PC-3 (cell line): ENCODE data around the gene MEGF9. TPM values are rescaled to one million over a fixed set of nuclear protein-coding genes. Genes with fewer than 3 reads are reported as not detected.

ENCODE experiments used
- ATAC-seq: fragments of 200-7000 bp; cut with Tn5 transposase; 2 replicates; pipeline ENCODE4 v1.9.1; 2020; ENCODE audit warnings: mild to moderate bottlenecking, moderate library complexity
- BruUV-seq: library from RNA; stranded (reverse); fragments of 400-500 nt; replicated peaks from 2 replicates; lab custom pipeline; 2021; lab: Mats Ljungman, UMichigan
- CTCF ChIA-PET: fragments of 300-600 bp; sonication (Branson Sonifier 250); formaldehyde crosslinking; loops from one replicate; lab custom pipeline; 2022; ENCODE audit warnings: antibody characterized with exemption; lab: Charles Lee
- POLR2A ChIA-PET: fragments of 300-600 bp; sonication (Branson Sonifier 250); formaldehyde crosslinking; loops from one replicate; lab custom pipeline; 2022; ENCODE audit warnings: antibody characterized with exemption; ENCODE audit not compliant: unreplicated experiment; lab: Charles Lee
- DNase-seq: peaks from one replicate; pipeline ENCODE4 v3.0.0-alpha.2; 2015
- H2AFZ ChIP-seq: fragments of 300-600 bp; sonication (generic); 2 replicates; pipeline ENCODE4 v1.6.0; 2016; ENCODE audit warnings: antibody characterized with exemption, low read length
- H3F3A ChIP-seq: fragments of 300-600 bp; sonication (generic); one replicate; pipeline ENCODE4 v1.6.0; 2017; ENCODE audit warnings: antibody characterized with exemption, low read length, control low read depth, mild to moderate bottlenecking; ENCODE audit not compliant: unreplicated experiment
- H3K27ac ChIP-seq: fragments of 300-600 bp; sonication (generic); 2 replicates; pipeline ENCODE4 v1.5.1; 2016; ENCODE audit warnings: mild to moderate bottlenecking, low read length
- H3K27me3 ChIP-seq: fragments of 300-600 bp; sonication (generic); 2 replicates; pipeline ENCODE4 v1.6.1; 2016; ENCODE audit warnings: low read length, mixed read lengths
- H3K36me3 ChIP-seq: fragments of 300-600 bp; sonication (generic); 2 replicates; pipeline ENCODE4 v1.6.1; 2016; ENCODE audit warnings: low read depth, mixed run types, low read length, mixed read lengths
- H3K4me1 ChIP-seq: fragments of 300-600 bp; sonication (generic); 2 replicates; pipeline ENCODE4 v1.5.1; 2016; ENCODE audit warnings: low read length; ENCODE audit not compliant: insufficient read depth
- H3K4me2 ChIP-seq: fragments of 300-600 bp; sonication (generic); 2 replicates; pipeline ENCODE4 v1.6.0; 2016; ENCODE audit warnings: low read length
- H3K4me3 ChIP-seq: fragments of 300-600 bp; sonication (generic); 2 replicates; pipeline ENCODE4 v1.5.1; 2016; ENCODE audit warnings: mild to moderate bottlenecking, low read length, mixed read lengths
- H3K79me2 ChIP-seq: fragments of 300-600 bp; sonication (generic); 2 replicates; pipeline ENCODE4 v1.6.1; 2017; ENCODE audit warnings: low read length, mixed read lengths
- H3K9ac ChIP-seq: fragments of 300-600 bp; sonication (generic); 2 replicates; pipeline ENCODE4 v1.6.0; 2016; ENCODE audit warnings: mild to moderate bottlenecking, low read length
- H3K9me2 ChIP-seq: fragments of 300-600 bp; sonication (generic); replicated peaks from 2 replicates; pipeline ENCODE4 v1.6.1; 2016; ENCODE audit warnings: mixed run types, low read length, mixed read lengths
- H3K9me3 ChIP-seq: fragments of 300-600 bp; sonication (generic); 2 replicates; pipeline ENCODE4 v1.6.1; 2016; ENCODE audit warnings: low read length, mixed read lengths
- H4K20me1 ChIP-seq: fragments of 300-600 bp; sonication (generic); 2 replicates; pipeline ENCODE4 v1.6.1; 2016; ENCODE audit warnings: low read length, mixed read lengths
- EZH2 ChIP-seq: fragments of 300-600 bp; sonication (generic); IDR thresholded peaks from one replicate; pipeline ENCODE4 v1.6.1; 2017; ENCODE audit warnings: antibody characterized with exemption, mild to moderate bottlenecking, low read length; ENCODE audit not compliant: unreplicated experiment
- EZH2phosphoT487 ChIP-seq: fragments of 300-600 bp; sonication (generic); IDR thresholded peaks from 2 replicates; pipeline ENCODE4 v1.6.1; 2018; ENCODE audit warnings: mild to moderate bottlenecking, antibody characterized with exemption, low read length, borderline replicate concordance
- intact Hi-C: fragments of 100-400 bp; cut with micrococcal nuclease; formaldehyde crosslinking; loops from 2 replicates; pipeline ENCODE4 v1.9.0; 2023
- total RNA-seq: library from RNA; depleted of rRNA; stranded (reverse); fragments of >200 nt; gene quantifications from 2 replicates; pipeline ENCODE4 v1.2.3, GENCODE V29; 2014
- TF ChIP-seq, protein P1 (sequence below): fragments of 300-600 bp; sonication (generic); conservative IDR thresholded peaks from 2 replicates; pipeline ENCODE4 v1.5.1; 2017; ENCODE audit warnings: antibody characterized with exemption, low read depth, mild to moderate bottlenecking, low read length

MEGF9 gene
- total RNA-seq, 1 experiment from 2014 or later = 2.6 TPM

- H4K20me1 ChIP-seq = no peaks in the 10 kb centered on the region
- H3K9me3 ChIP-seq = no peaks in the 10 kb centered on the region
- ATAC-seq (no peak), DNase-seq (no peak)
- H3K4me1 ChIP-seq = peaks cover 45% of the 10 kb centered on the region
- BruUV-seq = no TSS peak
- ChIA-PET CTCF (interaction anchor here (0.5 kb wide), 1 partner anchor 9 kb away, joined by 3 read pairs; no protein-coding TSS in a partner anchor), POLR2A (no interaction called here)
- H3K9me2 ChIP-seq = no peaks in the 10 kb centered on the region
- H3K4me2 ChIP-seq = peak overlapping the region; percentile 72
- no peaks in the 10 kb centered on the region for H3K36me3 ChIP-seq
- peak overlapping the region; percentile 59; the same call in 1 of the 2 replicates for H3K4me3 ChIP-seq
- peaks cover 29% of the 10 kb centered on the region for H3K79me2 ChIP-seq
- no peaks in the 10 kb centered on the region for H3K27me3 ChIP-seq
- TF ChIP-seq, protein P1, sequence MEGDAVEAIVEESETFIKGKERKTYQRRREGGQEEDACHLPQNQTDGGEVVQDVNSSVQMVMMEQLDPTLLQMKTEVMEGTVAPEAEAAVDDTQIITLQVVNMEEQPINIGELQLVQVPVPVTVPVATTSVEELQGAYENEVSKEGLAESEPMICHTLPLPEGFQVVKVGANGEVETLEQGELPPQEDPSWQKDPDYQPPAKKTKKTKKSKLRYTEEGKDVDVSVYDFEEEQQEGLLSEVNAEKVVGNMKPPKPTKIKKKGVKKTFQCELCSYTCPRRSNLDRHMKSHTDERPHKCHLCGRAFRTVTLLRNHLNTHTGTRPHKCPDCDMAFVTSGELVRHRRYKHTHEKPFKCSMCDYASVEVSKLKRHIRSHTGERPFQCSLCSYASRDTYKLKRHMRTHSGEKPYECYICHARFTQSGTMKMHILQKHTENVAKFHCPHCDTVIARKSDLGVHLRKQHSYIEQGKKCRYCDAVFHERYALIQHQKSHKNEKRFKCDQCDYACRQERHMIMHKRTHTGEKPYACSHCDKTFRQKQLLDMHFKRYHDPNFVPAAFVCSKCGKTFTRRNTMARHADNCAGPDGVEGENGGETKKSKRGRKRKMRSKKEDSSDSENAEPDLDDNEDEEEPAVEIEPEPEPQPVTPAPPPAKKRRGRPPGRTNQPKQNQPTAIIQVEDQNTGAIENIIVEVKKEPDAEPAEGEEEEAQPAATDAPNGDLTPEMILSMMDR = no peak
- intact Hi-C loops = no loop called here
- no peaks in the 10 kb centered on the region for H3F3A ChIP-seq
- H2AFZ ChIP-seq = no peak overlapping the region
- H3K9ac ChIP-seq = no peak overlapping the region
- H3K27ac ChIP-seq = no peak overlapping the region
These were observed 2.9 kb downstream of the MEGF9 start for GRCh38 chr9:120711354-120711753.

GRCh38 chr9:120710110-120710981 lies 3.9 kb downstream of the MEGF9 start:
- ATAC-seq = no peak

More at GRCh38 chr9:120710110-120710981, 3.9 kb downstream of the MEGF9 start:
- H3K9me3 ChIP-seq = no peaks in the 10 kb centered on the region
- no TSS peak for BruUV-seq
- no peaks in the 10 kb centered on the region for H4K20me1 ChIP-seq
- H3F3A ChIP-seq = no peaks in the 10 kb centered on the region
- peak overlapping the region; percentile 72 for H3K4me2 ChIP-seq
- ChIA-PET POLR2A (interaction anchor here (0.6 to 0.7 kb wide), 2 partner anchors 40 to 166 kb away, joined by 7 to 15 read pairs; partner anchors contain the start of gene PHF19), CTCF (no interaction called here)
- H3K27ac ChIP-seq = no peak overlapping the region
- no peaks in the 10 kb centered on the region for H3K27me3 ChIP-seq
- no peak for TF ChIP-seq EZH2phosphoT487
- TF ChIP-seq, protein P1 = no peak
- no peak for TF ChIP-seq EZH2
- H3K9ac ChIP-seq = peak overlapping the region; percentile 29; the same call in 1 of the 2 replicates
- DNase-seq = peak; percentile 50
- intact Hi-C loops = no loop called here
- H3K4me3 ChIP-seq = peak overlapping the region; percentile 59
- peaks cover 45% of the 10 kb centered on the region for H3K4me1 ChIP-seq
- no peaks in the 10 kb centered on the region for H3K9me2 ChIP-seq
- H3K79me2 ChIP-seq = peaks cover 29% of the 10 kb centered on the region
- peak overlapping the region; percentile 74 for H2AFZ ChIP-seq
- no peaks in the 10 kb centered on the region for H3K36me3 ChIP-seq
